ENCODE data around the gene SRGAP1.

The SRGAP1 gene

GRCh38 chr12:63977441-63977840, 132.9 kb downstream of the SRGAP1 start:
- no peak for DNase-seq

- no peak for DNase-seq
Observed at GRCh38 chr12:63978519-63978918, 134.0 kb downstream of the SRGAP1 start.

GRCh38 chr12:63980211-63980610, 135.7 kb downstream of the SRGAP1 start:
- no peak for DNase-seq

GRCh38 chr12:63981343-63981742, 136.8 kb downstream of the SRGAP1 start:
- DNase-seq: no peak

- no peak for DNase-seq
Observed at GRCh38 chr12:63982604-63983295, 138.2 kb downstream of the SRGAP1 start.

- DNase-seq: no peak
Observed at GRCh38 chr12:63985456-63985855, 141.0 kb downstream of the SRGAP1 start.

- DNase-seq: no peak
Observed at GRCh38 chr12:63985945-63986344, 141.4 kb downstream of the SRGAP1 start.

- no peak for DNase-seq
Observed at GRCh38 chr12:63989301-63989845, 144.9 kb downstream of the SRGAP1 start.

- DNase-seq: no peak
Observed at GRCh38 chr12:63990828-63991547, 146.5 kb downstream of the SRGAP1 start.

GRCh38 chr12:63994704-63995103, 150.2 kb downstream of the SRGAP1 start:
- DNase-seq: no peak

GRCh38 chr12:63995512-63995911, 151.0 kb downstream of the SRGAP1 start:
- DNase-seq: peak; percentile 31

- no peak for DNase-seq
Observed at GRCh38 chr12:63996556-63996955, 152.1 kb downstream of the SRGAP1 start.

- DNase-seq: no peak
Observed at GRCh38 chr12:63997198-63997597, 152.7 kb downstream of the SRGAP1 start.

GRCh38 chr12:63998584-63998983, 154.1 kb downstream of the SRGAP1 start:
- no peak for DNase-seq

GRCh38 chr12:63999853-64000252, 155.4 kb downstream of the SRGAP1 start:
- DNase-seq: no peak

- no peak for DNase-seq
Observed at GRCh38 chr12:64001439-64001838, 156.9 kb downstream of the SRGAP1 start.

- DNase-seq: no peak
Observed at GRCh38 chr12:64004641-64005040, 160.1 kb downstream of the SRGAP1 start.

GRCh38 chr12:64006211-64006825, 161.8 kb downstream of the SRGAP1 start:
- no peak for DNase-seq

GRCh38 chr12:64007853-64008252, 163.4 kb downstream of the SRGAP1 start:
- no peak for DNase-seq

- no peak for DNase-seq
Observed at GRCh38 chr12:64008596-64008995, 164.1 kb downstream of the SRGAP1 start.

- DNase-seq: no peak
Observed at GRCh38 chr12:64009321-64010068, 165.0 kb downstream of the SRGAP1 start.

GRCh38 chr12:64010069-64010686, 165.7 kb downstream of the SRGAP1 start:
- no peak for DNase-seq

- DNase-seq: no peak
Observed at GRCh38 chr12:64016521-64016920, 172.0 kb downstream of the SRGAP1 start.
